ENCODE measurements around the gene NHLRC1.

The NHLRC1 gene

DNA sequence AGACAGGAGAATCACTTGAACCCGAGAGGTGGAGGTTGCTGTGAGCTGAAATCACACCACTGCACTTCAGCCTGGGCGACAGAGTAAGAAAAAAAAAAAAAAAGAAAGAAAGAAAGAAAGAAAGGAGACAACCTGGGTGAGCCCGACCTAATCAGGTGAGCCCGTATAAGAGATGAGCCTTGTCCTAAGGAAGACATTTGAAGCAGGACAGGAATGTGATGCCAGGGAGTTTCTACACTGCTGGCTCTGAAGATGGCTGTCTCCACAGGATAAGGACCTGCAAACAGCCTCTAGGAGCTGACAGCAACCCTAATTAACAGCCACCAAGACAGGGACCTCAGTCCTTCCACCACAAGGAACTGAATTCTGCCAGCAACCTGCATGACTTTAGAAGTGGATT, 41.9 kb downstream of the NHLRC1 start:
- no peak for DNase-seq

DNA sequence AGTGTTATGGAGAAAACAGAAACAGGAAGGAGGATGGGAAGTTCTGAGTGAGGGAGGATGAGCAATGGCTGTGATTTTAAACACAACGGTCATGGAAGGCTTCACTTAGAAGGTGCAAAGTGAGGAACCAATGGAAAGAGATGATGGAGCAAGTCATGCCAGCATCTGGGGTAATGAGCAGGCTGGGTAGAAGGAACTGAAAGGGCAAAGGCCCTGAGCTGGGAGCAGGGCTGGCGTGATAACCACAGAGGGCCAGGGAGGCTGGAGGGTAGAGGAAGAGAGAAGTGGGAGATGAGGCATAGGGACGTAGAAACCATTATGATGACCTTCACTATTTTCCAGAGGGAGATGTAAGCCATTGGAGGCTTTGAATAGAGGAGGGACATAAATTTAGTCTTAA, 43.6 kb downstream of the NHLRC1 start:
- no peak for DNase-seq

DNA sequence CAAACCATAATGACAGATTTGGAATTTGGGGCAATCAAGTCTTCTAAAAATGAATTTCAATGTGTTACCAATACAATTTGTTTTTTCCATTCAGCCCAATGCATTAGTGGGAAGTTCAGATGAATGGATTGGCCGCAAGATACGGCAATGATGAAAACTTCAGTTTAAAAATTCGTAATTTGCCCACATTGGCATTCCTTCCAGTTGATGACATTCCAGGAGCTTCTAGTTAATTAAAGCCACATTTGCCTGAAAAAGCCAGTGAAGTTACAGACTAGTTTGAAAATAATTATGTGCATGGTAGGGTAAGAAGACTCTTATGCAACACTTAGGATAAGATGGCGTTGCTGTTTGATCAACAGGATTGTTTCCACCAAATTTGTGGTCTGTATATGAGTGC, 46.2 kb downstream of the NHLRC1 start:
- DNase-seq = no peak

DNA sequence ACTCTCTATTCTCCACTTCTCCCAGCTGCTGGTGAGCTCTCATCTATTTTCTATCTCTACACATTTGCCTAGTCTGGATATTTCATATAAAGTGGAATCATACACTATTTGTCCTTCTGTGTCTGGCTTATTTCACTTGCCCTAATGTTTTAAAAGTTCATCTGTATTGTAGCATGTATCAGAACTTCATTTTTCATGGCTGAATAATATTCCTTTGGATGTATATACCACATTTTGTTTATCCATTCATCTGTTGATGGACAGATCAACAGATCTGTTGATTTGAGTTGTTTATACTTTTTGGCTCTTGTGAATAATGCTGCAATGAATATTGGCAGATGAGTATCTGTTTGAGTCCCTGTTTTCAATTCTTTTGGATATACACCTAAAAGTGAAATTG, 49.6 kb downstream of the NHLRC1 start:
- DNase-seq = no peak

DNA sequence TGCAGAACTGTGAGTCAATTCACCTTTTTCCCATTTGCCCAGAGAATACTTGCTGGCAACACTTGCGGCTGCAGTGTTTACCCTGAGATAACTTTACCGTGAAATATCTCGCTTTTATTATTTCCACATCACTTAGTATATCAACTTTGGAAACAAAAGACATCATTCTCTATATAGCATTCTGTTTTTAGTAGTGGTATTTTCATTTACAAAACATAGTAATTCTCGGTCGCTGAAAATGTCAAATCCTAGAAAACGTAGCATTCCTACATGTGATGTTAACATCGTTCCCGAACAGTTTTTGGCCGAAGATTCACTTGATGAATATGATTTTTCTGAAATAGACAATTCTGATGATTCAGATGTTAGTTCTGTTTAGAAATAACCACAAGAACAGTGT, 52.0 kb downstream of the NHLRC1 start:
- DNase-seq = no peak

Data from NCI-H187 treated with DMSO at 0.1 percent for 48 hours (cell line).